ENCODE data around the gene SGPP1. TPM values are rescaled to one million over a fixed set of nuclear protein-coding genes. Genes with fewer than 3 reads are reported as not detected.
"Not testable (repeated sequence)": the region's sequence is repeated elsewhere in the genome, so short reads cannot be mapped to it uniquely, and the experiment has no call there.

SGPP1 gene
- polyA plus RNA-seq, 1 donor from 2014 or later = 30.5 TPM

DNA sequence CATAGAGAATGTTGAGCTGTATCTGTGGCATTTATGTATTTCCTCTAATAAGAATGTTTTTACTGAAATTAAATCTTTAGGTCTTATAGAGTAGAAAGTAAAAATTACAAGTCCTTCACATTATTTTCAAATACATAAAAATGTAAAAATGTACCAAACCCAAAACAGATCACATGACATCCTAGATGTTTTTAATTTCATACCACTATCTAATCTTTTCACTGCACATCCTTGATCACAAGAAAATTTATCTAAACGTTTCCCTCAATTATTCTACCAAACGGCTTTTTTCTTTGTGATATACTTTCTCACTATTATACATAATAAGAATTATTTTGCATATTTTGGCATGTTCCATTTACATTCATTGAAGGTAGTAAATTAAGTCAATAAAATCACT is 18.3 kb downstream of the SGPP1 start:
- Mint-ChIP-seq H3K9me3 (no peaks in the 10 kb centered on the region), H3K27ac (no peak overlapping the region), H3K4me1 (peaks cover 51 to 58% (median 52%) of the 10 kb centered on the region in 3 donors), H3K27me3 (no peaks in the 10 kb centered on the region), H3K36me3 (peaks cover 3% of the 10 kb centered on the region), H3K4me3 (peak overlapping the region in 2 of 4 donors; percentile 7 to 10)

DNA sequence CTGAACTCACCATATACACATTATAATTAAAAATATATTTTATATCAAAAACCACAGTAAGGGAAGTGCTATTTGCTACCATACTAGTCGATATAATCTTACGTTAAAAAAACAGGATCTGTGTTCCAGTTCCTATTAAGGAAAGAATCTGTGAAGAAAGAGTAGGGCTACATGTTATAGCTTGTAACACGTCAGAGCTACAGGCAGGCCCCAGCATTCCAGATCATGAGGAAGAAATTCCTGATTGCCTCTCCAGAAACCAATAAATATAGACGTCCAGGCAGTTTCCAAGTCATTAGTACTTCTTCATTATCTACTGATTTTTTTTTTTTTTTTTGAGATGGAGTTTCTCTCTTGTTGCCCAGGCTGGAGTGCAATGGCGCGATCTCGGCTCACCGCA is 20.6 kb downstream of the SGPP1 start:
- Mint-ChIP-seq H3K36me3 (no peaks in the 10 kb centered on the region), H3K4me1 (peaks cover 43 to 50% (median 49%) of the 10 kb centered on the region in 3 donors), H3K27ac (peak overlapping the region; percentile 44 to 80 (median 61)), H3K27me3 (no peaks in the 10 kb centered on the region), H3K9me3 (no peaks in the 10 kb centered on the region), H3K4me3 (no peak overlapping the region)

DNA sequence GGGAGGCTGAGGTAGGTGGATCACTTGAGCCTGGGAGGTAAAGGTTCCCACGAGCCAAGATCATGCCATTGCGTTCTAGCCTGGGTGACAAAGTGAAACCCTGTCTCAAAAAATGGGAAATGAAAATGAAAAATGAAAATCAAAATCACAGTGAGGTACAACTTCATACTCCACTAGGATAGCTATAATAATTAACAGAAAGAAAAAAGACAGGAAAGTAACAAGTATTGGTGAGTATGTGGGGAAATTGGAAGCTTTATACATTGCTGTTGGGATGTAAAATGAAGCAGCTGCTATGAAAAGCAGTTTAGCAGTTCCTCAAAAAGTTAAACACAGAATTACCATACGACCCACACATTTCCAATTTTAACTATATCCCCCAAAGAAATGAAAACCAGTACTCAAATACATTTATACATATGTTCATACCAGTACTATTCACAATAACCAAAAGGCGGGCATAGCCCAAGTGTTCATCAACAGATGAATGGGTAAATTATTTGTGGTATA is 22.2 kb downstream of the SGPP1 start:
- no peaks in the 10 kb centered on the region for H3K36me3 Mint-ChIP-seq
- no peaks in the 10 kb centered on the region for H3K9me3 Mint-ChIP-seq
- H3K4me3 Mint-ChIP-seq = peak overlapping the region; percentile 31 to 82 (median 74)
- H3K27ac Mint-ChIP-seq = peak overlapping the region; percentile 70 to 89 (median 74)
- peaks cover 41 to 56% (median 55%) of the 10 kb centered on the region in 3 donors for H3K4me1 Mint-ChIP-seq
- no peaks in the 10 kb centered on the region for H3K27me3 Mint-ChIP-seq

DNA sequence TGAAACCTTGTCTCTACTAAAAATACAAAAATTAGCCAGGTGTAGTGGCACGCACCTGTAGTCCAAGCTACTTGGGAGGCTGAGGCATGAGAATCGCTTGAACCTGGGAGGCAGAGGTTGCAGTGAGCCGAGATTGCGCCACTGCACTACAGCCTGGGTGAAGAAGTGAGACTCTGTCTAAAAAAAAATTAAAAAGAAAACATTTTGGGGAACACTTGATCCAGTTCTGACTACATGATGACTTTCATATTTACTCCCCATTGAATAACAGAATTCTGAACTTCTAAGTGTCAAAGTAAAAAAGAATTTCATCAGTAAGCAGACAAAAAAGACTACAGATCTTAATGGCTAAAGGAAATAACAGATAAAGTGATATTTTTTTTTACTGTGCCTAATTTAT is 25.3 kb downstream of the SGPP1 start:
- H3K4me3 Mint-ChIP-seq = peak overlapping the region in 2 of 4 donors; percentile 85
- not testable (repeated sequence) for H3K36me3 Mint-ChIP-seq, H3K27me3 Mint-ChIP-seq, H3K9me3 Mint-ChIP-seq
- peaks cover 35 to 60% (median 58%) of the 10 kb centered on the region in 3 donors for H3K4me1 Mint-ChIP-seq
- peak overlapping the region in 1 of 3 donors; percentile 56 for H3K27ac Mint-ChIP-seq

- no peaks in the 10 kb centered on the region for H3K27me3 Mint-ChIP-seq
- peaks cover 40 to 59% (median 58%) of the 10 kb centered on the region in 3 donors for H3K4me1 Mint-ChIP-seq
- H3K4me3 Mint-ChIP-seq = peak overlapping the region in 3 of 4 donors; percentile 71 to 85 (median 85)
- peak overlapping the region; percentile 38 to 80 (median 59) for H3K27ac Mint-ChIP-seq
- peaks cover 3% of the 10 kb centered on the region for H3K36me3 Mint-ChIP-seq
- no peaks in the 10 kb centered on the region for H3K9me3 Mint-ChIP-seq
These were observed 26.1 kb downstream of the SGPP1 start for GRCh38 chr14:63701606-63702299.

GRCh38 chr14:63692310-63693020 is 35.4 kb downstream of the SGPP1 start:
- Mint-ChIP-seq H3K4me3 (no peak overlapping the region), H3K4me1 (peaks cover 10 to 15% (median 14%) of the 10 kb centered on the region in 3 donors), H3K27ac (no peak overlapping the region), H3K27me3 (no peaks in the 10 kb centered on the region), H3K9me3 (no peaks in the 10 kb centered on the region), H3K36me3 (peaks cover 8% of the 10 kb centered on the region)

DNA sequence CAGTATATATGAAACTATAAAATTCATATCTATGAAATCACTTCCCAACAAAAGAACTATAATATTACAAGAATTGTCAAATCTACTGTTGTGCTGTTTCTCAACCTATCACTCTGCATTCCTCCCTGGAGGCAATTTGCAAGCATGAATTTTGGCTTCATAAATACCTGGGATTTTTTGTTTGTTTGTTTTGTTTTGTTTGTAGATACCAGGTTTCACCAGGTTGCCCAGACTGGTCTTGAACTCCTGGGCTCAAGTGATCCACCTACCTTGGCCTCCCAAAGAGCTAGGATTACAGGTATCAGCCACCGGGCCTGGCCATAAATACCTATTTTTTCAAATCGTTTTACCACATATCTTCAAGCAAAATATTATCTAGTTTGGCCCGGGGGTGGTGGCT is 38.7 kb downstream of the SGPP1 start:
- Mint-ChIP-seq H3K4me3 (no peak overlapping the region), H3K27me3 (no peaks in the 10 kb centered on the region), H3K27ac (no peak overlapping the region), H3K9me3 (no peaks in the 10 kb centered on the region), H3K36me3 (peaks cover 9% of the 10 kb centered on the region), H3K4me1 (peaks cover 7 to 15% (median 12%) of the 10 kb centered on the region in 3 donors)

DNA sequence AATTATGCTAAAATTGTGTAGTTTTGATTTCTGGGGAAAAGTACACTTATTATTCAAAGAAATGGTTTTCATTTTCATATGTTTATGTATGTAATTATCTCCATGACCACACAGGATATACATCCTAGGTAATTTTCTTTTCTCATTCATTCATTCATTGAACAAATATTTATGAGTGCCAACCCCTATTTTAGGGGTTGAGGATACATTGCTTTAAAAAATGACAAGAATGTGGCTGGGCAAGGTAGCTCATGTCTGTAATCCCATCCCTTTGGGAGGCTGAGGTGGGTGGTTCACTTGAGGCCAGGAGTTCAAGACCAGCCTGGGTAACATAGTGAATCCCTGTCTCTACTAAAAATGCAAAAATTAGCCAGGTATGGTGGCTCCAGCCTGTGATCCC is 40.9 kb downstream of the SGPP1 start:
- Mint-ChIP-seq H3K36me3 (peaks cover 9% of the 10 kb centered on the region), H3K27me3 (no peaks in the 10 kb centered on the region), H3K4me1 (peaks cover 3 to 7% (median 5%) of the 10 kb centered on the region in 3 donors), H3K27ac (no peak overlapping the region), H3K9me3 (no peaks in the 10 kb centered on the region), H3K4me3 (no peak overlapping the region)

GRCh38 chr14:63685401-63685800 is 42.5 kb downstream of the SGPP1 start:
- Mint-ChIP-seq H3K27ac (no peak overlapping the region), H3K4me1 (peaks cover 2 to 7% (median 5%) of the 10 kb centered on the region in 3 donors), H3K36me3 (peaks cover 9% of the 10 kb centered on the region), H3K27me3 (no peaks in the 10 kb centered on the region), H3K9me3 (no peaks in the 10 kb centered on the region), H3K4me3 (no peak overlapping the region)

- no peaks in the 10 kb centered on the region for H3K9me3 Mint-ChIP-seq
- no peak overlapping the region for H3K27ac Mint-ChIP-seq
- no peaks in the 10 kb centered on the region for H3K27me3 Mint-ChIP-seq
- peaks cover 2 to 8% (median 5%) of the 10 kb centered on the region in 3 donors for H3K4me1 Mint-ChIP-seq
- peaks cover 7% of the 10 kb centered on the region for H3K36me3 Mint-ChIP-seq
- no peak overlapping the region for H3K4me3 Mint-ChIP-seq
These were observed 44.9 kb downstream of the SGPP1 start for GRCh38 chr14:63682727-63683593.

- Mint-ChIP-seq H3K36me3 (peaks cover 4% of the 10 kb centered on the region), H3K4me3 (no peak overlapping the region), H3K4me1 (peaks cover 0 to 3% (median 0%) of the 10 kb centered on the region in 3 donors), H3K27me3 (no peaks in the 10 kb centered on the region), H3K27ac (no peak overlapping the region), H3K9me3 (no peaks in the 10 kb centered on the region)
These were observed 49.3 kb downstream of the SGPP1 start for GRCh38 chr14:63678536-63678935.

DNA sequence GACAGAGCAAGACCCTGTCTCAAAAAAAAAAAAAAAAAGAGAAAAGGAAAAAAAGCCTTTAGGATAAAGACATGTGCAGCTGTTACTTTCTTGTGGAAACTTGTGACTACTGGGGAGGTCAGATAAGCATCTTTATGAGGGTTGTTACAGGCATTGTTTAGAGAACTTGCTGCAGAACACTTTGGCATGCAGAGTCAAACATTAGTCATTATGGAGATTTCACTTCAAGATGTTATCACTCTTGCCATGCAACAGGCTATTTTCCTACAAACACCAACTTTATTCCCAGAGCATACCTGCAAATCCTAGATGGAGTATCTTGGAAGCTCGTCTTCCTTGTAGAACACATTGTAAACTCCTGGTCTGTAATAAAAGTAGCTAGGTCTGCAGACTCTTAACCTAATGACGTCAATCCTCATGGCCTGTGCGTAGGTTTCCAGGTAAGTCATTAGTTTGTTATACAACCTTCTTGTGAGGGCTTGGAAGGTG is 49.9 kb downstream of the SGPP1 start:
- no peaks in the 10 kb centered on the region for H3K27me3 Mint-ChIP-seq
- H3K4me1 Mint-ChIP-seq = peaks cover 0 to 3% (median 0%) of the 10 kb centered on the region in 3 donors
- no peak overlapping the region for H3K4me3 Mint-ChIP-seq
- peak overlapping the region in 1 of 3 donors; percentile 59 for H3K27ac Mint-ChIP-seq
- H3K9me3 Mint-ChIP-seq = no peaks in the 10 kb centered on the region
- peaks cover 4% of the 10 kb centered on the region for H3K36me3 Mint-ChIP-seq

DNA sequence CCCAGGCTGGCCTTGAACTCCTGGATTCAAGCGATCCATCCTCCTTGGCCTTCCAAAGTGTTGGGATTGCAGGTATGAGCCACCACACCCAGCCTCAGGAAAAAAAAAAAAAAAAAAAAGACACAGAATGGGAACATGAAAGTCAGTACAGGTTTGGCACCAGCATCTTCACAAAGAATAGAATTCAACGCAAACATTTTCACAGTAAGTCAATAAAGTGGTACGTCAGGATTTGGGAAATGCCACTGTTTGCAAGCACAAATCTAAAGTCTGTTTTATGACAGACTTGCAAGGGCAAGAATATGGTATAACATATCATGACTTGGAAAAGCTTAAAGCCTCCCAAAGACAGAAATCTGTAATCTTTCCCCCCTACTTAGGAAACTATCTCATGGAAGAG is 51.2 kb downstream of the SGPP1 start:
- Mint-ChIP-seq H3K36me3 (peaks cover 4% of the 10 kb centered on the region), H3K27me3 (no peaks in the 10 kb centered on the region), H3K4me1 (peaks cover 0 to 3% (median 0%) of the 10 kb centered on the region in 3 donors), H3K4me3 (no peak overlapping the region), H3K27ac (peak overlapping the region in 1 of 3 donors; percentile 63), H3K9me3 (no peaks in the 10 kb centered on the region)

DNA sequence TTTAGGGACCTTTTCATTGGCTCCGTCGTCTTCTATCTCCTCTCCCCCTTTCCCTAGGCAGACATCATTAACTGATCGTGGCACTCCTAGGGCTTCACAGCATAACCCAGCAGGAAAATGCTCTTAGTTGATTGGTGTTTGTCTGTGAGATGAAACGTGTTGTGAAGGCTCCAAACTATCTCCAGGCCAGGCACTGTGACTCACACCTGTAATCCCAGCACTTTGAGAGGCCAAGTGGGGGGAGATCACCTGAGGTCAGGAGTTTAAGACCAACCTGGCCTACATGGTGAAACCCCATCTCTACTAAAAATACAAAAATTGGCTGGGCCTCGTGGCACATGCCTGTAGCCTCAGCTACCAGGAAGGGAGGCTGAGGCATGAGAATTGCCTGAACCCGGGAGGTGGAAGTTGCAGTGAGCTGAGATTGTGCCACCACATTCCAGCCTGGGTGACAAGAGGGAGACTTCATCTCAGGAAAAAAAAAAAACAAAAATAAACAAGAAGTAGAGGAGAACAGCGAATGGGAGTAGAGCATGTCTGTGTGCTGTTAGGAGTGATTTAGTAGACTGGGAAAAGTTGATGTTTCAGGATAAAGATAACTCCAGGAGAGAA is 53.9 kb downstream of the SGPP1 start:
- no peak overlapping the region for H3K4me3 Mint-ChIP-seq
- H3K36me3 Mint-ChIP-seq = peaks cover 1% of the 10 kb centered on the region
- H3K9me3 Mint-ChIP-seq = no peaks in the 10 kb centered on the region
- H3K27ac Mint-ChIP-seq = no peak overlapping the region
- peaks cover 0 to 3% (median 0%) of the 10 kb centered on the region in 3 donors for H3K4me1 Mint-ChIP-seq
- no peaks in the 10 kb centered on the region for H3K27me3 Mint-ChIP-seq
